OCI-LY7 (cell line): ENCODE measurements around the gene GJA9.

Experiments used
- EZH2phosphoT487 ChIP-seq: fragments of 200-600 bp; sonication (generic); IDR thresholded peaks from 2 replicates; pipeline ENCODE4 v1.6.1; 2018; ENCODE audit warnings: low read depth, borderline replicate concordance, mild to moderate bottlenecking, mixed run types, antibody characterized with exemption, low read length, moderate library complexity, mixed read lengths
- TF ChIP-seq, protein P1 (sequence below): fragments of 200-600 bp; sonication (generic); conservative IDR thresholded peaks from 2 replicates; pipeline ENCODE4 v1.5.1; 2014; ENCODE audit warnings: mild to moderate bottlenecking, antibody characterized with exemption, low read length, moderate library complexity, mixed read lengths

- TF ChIP-seq, protein P1, sequence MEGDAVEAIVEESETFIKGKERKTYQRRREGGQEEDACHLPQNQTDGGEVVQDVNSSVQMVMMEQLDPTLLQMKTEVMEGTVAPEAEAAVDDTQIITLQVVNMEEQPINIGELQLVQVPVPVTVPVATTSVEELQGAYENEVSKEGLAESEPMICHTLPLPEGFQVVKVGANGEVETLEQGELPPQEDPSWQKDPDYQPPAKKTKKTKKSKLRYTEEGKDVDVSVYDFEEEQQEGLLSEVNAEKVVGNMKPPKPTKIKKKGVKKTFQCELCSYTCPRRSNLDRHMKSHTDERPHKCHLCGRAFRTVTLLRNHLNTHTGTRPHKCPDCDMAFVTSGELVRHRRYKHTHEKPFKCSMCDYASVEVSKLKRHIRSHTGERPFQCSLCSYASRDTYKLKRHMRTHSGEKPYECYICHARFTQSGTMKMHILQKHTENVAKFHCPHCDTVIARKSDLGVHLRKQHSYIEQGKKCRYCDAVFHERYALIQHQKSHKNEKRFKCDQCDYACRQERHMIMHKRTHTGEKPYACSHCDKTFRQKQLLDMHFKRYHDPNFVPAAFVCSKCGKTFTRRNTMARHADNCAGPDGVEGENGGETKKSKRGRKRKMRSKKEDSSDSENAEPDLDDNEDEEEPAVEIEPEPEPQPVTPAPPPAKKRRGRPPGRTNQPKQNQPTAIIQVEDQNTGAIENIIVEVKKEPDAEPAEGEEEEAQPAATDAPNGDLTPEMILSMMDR: no peak
- TF ChIP-seq EZH2phosphoT487: no peak
These were observed 33.3 kb downstream of the GJA9 start for GRCh38 chr1:38848071-38848470.
